Measurements from ENCODE around the gene ELMO1.

GRCh38 chr7:36939816-36940215 lies 508.8 kb downstream of the ELMO1 start:
- TF ChIP-seq, protein P1, sequence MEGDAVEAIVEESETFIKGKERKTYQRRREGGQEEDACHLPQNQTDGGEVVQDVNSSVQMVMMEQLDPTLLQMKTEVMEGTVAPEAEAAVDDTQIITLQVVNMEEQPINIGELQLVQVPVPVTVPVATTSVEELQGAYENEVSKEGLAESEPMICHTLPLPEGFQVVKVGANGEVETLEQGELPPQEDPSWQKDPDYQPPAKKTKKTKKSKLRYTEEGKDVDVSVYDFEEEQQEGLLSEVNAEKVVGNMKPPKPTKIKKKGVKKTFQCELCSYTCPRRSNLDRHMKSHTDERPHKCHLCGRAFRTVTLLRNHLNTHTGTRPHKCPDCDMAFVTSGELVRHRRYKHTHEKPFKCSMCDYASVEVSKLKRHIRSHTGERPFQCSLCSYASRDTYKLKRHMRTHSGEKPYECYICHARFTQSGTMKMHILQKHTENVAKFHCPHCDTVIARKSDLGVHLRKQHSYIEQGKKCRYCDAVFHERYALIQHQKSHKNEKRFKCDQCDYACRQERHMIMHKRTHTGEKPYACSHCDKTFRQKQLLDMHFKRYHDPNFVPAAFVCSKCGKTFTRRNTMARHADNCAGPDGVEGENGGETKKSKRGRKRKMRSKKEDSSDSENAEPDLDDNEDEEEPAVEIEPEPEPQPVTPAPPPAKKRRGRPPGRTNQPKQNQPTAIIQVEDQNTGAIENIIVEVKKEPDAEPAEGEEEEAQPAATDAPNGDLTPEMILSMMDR (IDR thresholded peaks at IDR 0.05; ENCODE audit: borderline replicate concordance, extremely low read depth, low read length, poor library complexity, severe bottlenecking), result no peak
- TF ChIP-seq EZH2 (IDR thresholded peaks at IDR 0.05; ENCODE audit: borderline replicate concordance, low read depth, low read length, severe bottlenecking), result no peak

Measured in DND-41 (cell line).